Hepatocyte (in vitro differentiated cells): ENCODE results near the gene KANK4.

ENCODE experiments used
- CTCF ChIP-seq: fragments of 200-600 bp; sonication (generic); IDR thresholded peaks from 2 replicates; pipeline ENCODE4 v1.5.1; 2016; ENCODE audit warnings: antibody characterized with exemption, mild to moderate bottlenecking; ENCODE audit not compliant: poor library complexity
- EZH2 ChIP-seq: fragments of 200-600 bp; sonication (generic); IDR thresholded peaks from 2 replicates; pipeline ENCODE4 v1.6.1; 2016; ENCODE audit warnings: antibody characterized with exemption, mild to moderate bottlenecking, borderline replicate concordance
- EZH2phosphoT487 ChIP-seq: fragments of 200-600 bp; sonication (generic); IDR thresholded peaks from one replicate; pipeline ENCODE4 v1.6.1; 2018; ENCODE audit warnings: antibody characterized with exemption, mild to moderate bottlenecking, low read depth, moderate library complexity; ENCODE audit not compliant: unreplicated experiment, severe bottlenecking

GRCh38 chr1:62269851-62270495 lies 49.3 kb downstream of the KANK4 start:
- TF ChIP-seq CTCF (no peak), EZH2 (no peak), EZH2phosphoT487 (no peak)
